OCI-LY1 (cell line): Measurements from ENCODE around the gene NCF2.

Experiments used
- H2AFZ ChIP-seq: fragments of 200-600 bp; sonication (generic), shearing (Covaris generic); 2 replicates; pipeline ENCODE4 v1.6.0; 2014; ENCODE audit warnings: antibody characterized with exemption, mild to moderate bottlenecking, low read length
- H3F3A ChIP-seq: fragments of 200-600 bp; sonication (generic), shearing (Covaris generic); 2 replicates; pipeline ENCODE4 v1.6.0; 2014; ENCODE audit warnings: mild to moderate bottlenecking, antibody characterized with exemption, low read length, moderate library complexity; ENCODE audit not compliant: insufficient read depth
- H3K27ac ChIP-seq: fragments of 200-600 bp; sonication (generic); 2 replicates; pipeline ENCODE4 v1.5.1; 2014; ENCODE audit warnings: low read length, mixed run types, mild to moderate bottlenecking, low read depth; ENCODE audit not compliant: poor library complexity, severe bottlenecking
- H3K27me3 ChIP-seq: fragments of 200-600 bp; sonication (generic); 2 replicates; pipeline ENCODE4 v1.6.0; 2014; ENCODE audit warnings: antibody characterized with exemption, mild to moderate bottlenecking, low read length, moderate library complexity; ENCODE audit not compliant: insufficient read depth
- H3K36me3 ChIP-seq: fragments of 200-600 bp; sonication (generic); 2 replicates; pipeline ENCODE4 v1.6.1; 2014; ENCODE audit warnings: mild to moderate bottlenecking, antibody characterized with exemption, low read length, moderate library complexity, mixed read lengths; ENCODE audit not compliant: insufficient read depth
- H3K4me1 ChIP-seq: fragments of 200-600 bp; sonication (generic); 2 replicates; pipeline ENCODE4 v1.5.1; 2014; ENCODE audit warnings: mild to moderate bottlenecking, low read length, moderate library complexity; ENCODE audit not compliant: insufficient read depth, severe bottlenecking
- H3K4me2 ChIP-seq: fragments of 200-600 bp; sonication (generic), shearing (Covaris generic); 2 replicates; pipeline ENCODE4 v1.6.1; 2014; ENCODE audit warnings: low read length
- H3K4me3 ChIP-seq: fragments of 200-600 bp; sonication (generic); 2 replicates; pipeline ENCODE4 v1.5.1; 2014; ENCODE audit warnings: low read length, low read depth, mild to moderate bottlenecking, mixed read lengths; ENCODE audit not compliant: poor library complexity, severe bottlenecking
- H3K79me2 ChIP-seq: fragments of 200-600 bp; shearing (Covaris generic); 2 replicates; pipeline ENCODE4 v1.6.1; 2016; ENCODE audit warnings: mixed run types, low read length, mixed read lengths; ENCODE audit not compliant: insufficient read depth
- H3K9ac ChIP-seq: fragments of 200-600 bp; sonication (generic), shearing (Covaris generic); 2 replicates; pipeline ENCODE4 v1.6.1; 2014; ENCODE audit warnings: mild to moderate bottlenecking, low read length, mixed read lengths
- H3K9me2 ChIP-seq: fragments of 200-600 bp; sonication (generic), shearing (Covaris generic); 2 replicates; pipeline ENCODE4 v1.6.1; 2014; ENCODE audit warnings: low read depth, mild to moderate bottlenecking, low read length, mixed read lengths
- H3K9me3 ChIP-seq: fragments of 200-600 bp; shearing (Covaris generic); 2 replicates; pipeline ENCODE4 v1.6.1; 2014; ENCODE audit warnings: low read length, mixed read lengths
- H4K20me1 ChIP-seq: fragments of 200-600 bp; sonication (generic), shearing (Covaris generic); 2 replicates; pipeline ENCODE4 v1.6.0; 2016; ENCODE audit warnings: mild to moderate bottlenecking, low read length; ENCODE audit not compliant: insufficient read depth
- CTCF ChIP-seq: fragments of 200-600 bp; sonication (generic), shearing (Covaris generic); IDR thresholded peaks from 2 replicates; pipeline ENCODE4 v1.5.1; 2017; ENCODE audit warnings: mild to moderate bottlenecking, antibody characterized with exemption, low read length, moderate library complexity, mixed read lengths
- EZH2 ChIP-seq: fragments of 200-600 bp; sonication (generic), shearing (Covaris generic); IDR thresholded peaks from 2 replicates; pipeline ENCODE4 v1.8.0; 2017; ENCODE audit warnings: borderline replicate concordance, mixed run types, mild to moderate bottlenecking, antibody characterized with exemption, low read length, moderate library complexity, mixed read lengths

NCF2 gene

GRCh38 chr1:183570451-183570850 is 19.8 kb downstream of the NCF2 start:
- Histone ChIP-seq H3K9me2 (no peaks in the 10 kb centered on the region), H3K36me3 (no peaks in the 10 kb centered on the region), H3K9me3 (no peaks in the 10 kb centered on the region), H3K27me3 (no peaks in the 10 kb centered on the region), H3K4me1 (no peaks in the 10 kb centered on the region), H3K4me3 (no peak overlapping the region), H2AFZ (no peak overlapping the region), H3K27ac (no peak overlapping the region), H3F3A (no peaks in the 10 kb centered on the region), H3K9ac (no peak overlapping the region), H4K20me1 (no peaks in the 10 kb centered on the region), H3K4me2 (no peak overlapping the region), H3K79me2 (no peaks in the 10 kb centered on the region)
- TF ChIP-seq CTCF (no peak), EZH2 (no peak)

GRCh38 chr1:183569801-183570200 is 20.5 kb downstream of the NCF2 start:
- Histone ChIP-seq H3K9me2 (no peaks in the 10 kb centered on the region), H3K36me3 (no peaks in the 10 kb centered on the region), H3K4me1 (no peaks in the 10 kb centered on the region), H3K9me3 (no peaks in the 10 kb centered on the region), H3K27ac (no peak overlapping the region), H3K9ac (no peak overlapping the region), H3K79me2 (no peaks in the 10 kb centered on the region), H3K27me3 (no peaks in the 10 kb centered on the region), H4K20me1 (no peaks in the 10 kb centered on the region), H3K4me3 (no peak overlapping the region), H3F3A (no peaks in the 10 kb centered on the region), H2AFZ (no peak overlapping the region), H3K4me2 (no peak overlapping the region)
- TF ChIP-seq EZH2 = no peak
- TF ChIP-seq CTCF = no peak

GRCh38 chr1:183569141-183569540 is 21.1 kb downstream of the NCF2 start:
- Histone ChIP-seq H3K9me2 (no peaks in the 10 kb centered on the region), H3K79me2 (no peaks in the 10 kb centered on the region), H3K9me3 (no peaks in the 10 kb centered on the region), H4K20me1 (no peaks in the 10 kb centered on the region), H3K27ac (no peak overlapping the region), H2AFZ (no peak overlapping the region), H3K36me3 (no peaks in the 10 kb centered on the region), H3K27me3 (no peaks in the 10 kb centered on the region), H3K4me3 (no peak overlapping the region), H3F3A (no peaks in the 10 kb centered on the region), H3K4me2 (no peak overlapping the region), H3K4me1 (no peaks in the 10 kb centered on the region), H3K9ac (no peak overlapping the region)
- no peak for TF ChIP-seq CTCF
- TF ChIP-seq EZH2 = no peak
